Measurements from ENCODE around the gene CEP85. TPM values are rescaled to one million over a fixed set of nuclear protein-coding genes. Genes with fewer than 3 reads are reported as not detected.

Gene CEP85
- total and polyA plus RNA-seq, 2 of the 13 experiments (the other 11 are each of a cell fraction or from before 2014, with no cell fraction given), result 16.1 to 26.7 TPM

GRCh38 chr1:26306290-26307229 lies 72.6 kb downstream of the CEP85 start, which contains the start of gene UBXN11 (continued):
- no peak for TF ChIP-seq GRHL1 (CRISPR knock-in tag; conservative IDR thresholded peaks at IDR 0.05)
- TF ChIP-seq ZNF678 (CRISPR knock-in tag; IDR thresholded peaks at IDR 0.05), result no peak
- no peak for TF ChIP-seq EZH2 (conservative IDR thresholded peaks at IDR 0.05; ENCODE audit: low read depth, low read length)
- no peak for TF ChIP-seq MEF2D (CRISPR knock-in tag; IDR thresholded peaks at IDR 0.05)
- no peak for TF ChIP-seq DDIT3 (CRISPR knock-in tag; IDR thresholded peaks at IDR 0.05)
- TF ChIP-seq ELF3 (CRISPR knock-in tag; IDR thresholded peaks at IDR 0.05), result no peak
- no peak for TF ChIP-seq ZNF337 (CRISPR knock-in tag; IDR thresholded peaks at IDR 0.05; ENCODE audit: borderline replicate concordance, low read depth)
- no peak for TF ChIP-seq AHDC1 (CRISPR knock-in tag; IDR thresholded peaks at IDR 0.05; ENCODE audit: borderline replicate concordance)
- TF ChIP-seq SCMH1 (CRISPR knock-in tag; IDR thresholded peaks at IDR 0.05; ENCODE audit: borderline replicate concordance), result no peak
- peak; percentile 93 for TF ChIP-seq TFDP2 (CRISPR knock-in tag; IDR thresholded peaks at IDR 0.05)
- TF ChIP-seq DRAP1 (CRISPR knock-in tag; IDR thresholded peaks at IDR 0.05), result peak; percentile 50
- TF ChIP-seq SIX1 (CRISPR knock-in tag; IDR thresholded peaks at IDR 0.05; ENCODE audit: borderline replicate concordance), result no peak
- peak; percentile 56 for TF ChIP-seq GABPB1 (CRISPR knock-in tag; IDR thresholded peaks at IDR 0.05)
- TF ChIP-seq ZNF749 (CRISPR knock-in tag; IDR thresholded peaks at IDR 0.05; ENCODE audit: borderline replicate concordance), result no peak
- TF ChIP-seq SP2 (CRISPR knock-in tag; IDR thresholded peaks at IDR 0.05), result peak; percentile 78
- TF ChIP-seq ZNF276 (CRISPR knock-in tag; IDR thresholded peaks at IDR 0.05; ENCODE audit: low read depth), result no peak
- TF ChIP-seq SALL1 (CRISPR knock-in tag; IDR thresholded peaks at IDR 0.05), result peak; percentile 65

All from HepG2 (cell line).